Measurements from ENCODE around the gene FSTL5.

The FSTL5 gene

DNA sequence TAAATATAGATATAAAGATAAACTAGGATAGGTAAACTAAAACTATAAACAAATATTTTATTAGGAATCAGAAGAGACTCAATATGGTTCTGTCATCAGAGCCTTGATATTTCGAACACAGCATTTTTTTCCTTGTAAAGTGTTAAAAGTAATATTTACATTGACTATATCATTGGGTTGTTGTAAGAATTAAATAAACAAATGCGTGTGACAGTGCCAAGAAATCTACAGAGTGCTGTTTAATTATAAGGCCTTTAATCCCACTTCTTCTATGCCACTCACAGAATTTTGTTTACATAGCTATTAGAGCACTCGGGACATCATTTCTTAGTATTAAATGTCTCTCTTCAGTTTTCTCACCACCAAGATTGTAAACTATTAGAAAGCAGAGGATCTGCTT, 807.4 kb downstream of the FSTL5 start:
- no peak overlapping the region for H3K4me3 ChIP-seq (ENCODE audit: low read depth, low read length)
- TF ChIP-seq, protein P1, sequence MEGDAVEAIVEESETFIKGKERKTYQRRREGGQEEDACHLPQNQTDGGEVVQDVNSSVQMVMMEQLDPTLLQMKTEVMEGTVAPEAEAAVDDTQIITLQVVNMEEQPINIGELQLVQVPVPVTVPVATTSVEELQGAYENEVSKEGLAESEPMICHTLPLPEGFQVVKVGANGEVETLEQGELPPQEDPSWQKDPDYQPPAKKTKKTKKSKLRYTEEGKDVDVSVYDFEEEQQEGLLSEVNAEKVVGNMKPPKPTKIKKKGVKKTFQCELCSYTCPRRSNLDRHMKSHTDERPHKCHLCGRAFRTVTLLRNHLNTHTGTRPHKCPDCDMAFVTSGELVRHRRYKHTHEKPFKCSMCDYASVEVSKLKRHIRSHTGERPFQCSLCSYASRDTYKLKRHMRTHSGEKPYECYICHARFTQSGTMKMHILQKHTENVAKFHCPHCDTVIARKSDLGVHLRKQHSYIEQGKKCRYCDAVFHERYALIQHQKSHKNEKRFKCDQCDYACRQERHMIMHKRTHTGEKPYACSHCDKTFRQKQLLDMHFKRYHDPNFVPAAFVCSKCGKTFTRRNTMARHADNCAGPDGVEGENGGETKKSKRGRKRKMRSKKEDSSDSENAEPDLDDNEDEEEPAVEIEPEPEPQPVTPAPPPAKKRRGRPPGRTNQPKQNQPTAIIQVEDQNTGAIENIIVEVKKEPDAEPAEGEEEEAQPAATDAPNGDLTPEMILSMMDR (IDR thresholded peaks at IDR 0.05; ENCODE audit: low read depth, low read length, missing control alignments), result no peak
- no peak for DNase-seq (ENCODE audit: low read depth)
- in situ Hi-C loops (cut with HindIII; ENCODE audit: low sequenced_read_pairs), result no loop called here

DNA sequence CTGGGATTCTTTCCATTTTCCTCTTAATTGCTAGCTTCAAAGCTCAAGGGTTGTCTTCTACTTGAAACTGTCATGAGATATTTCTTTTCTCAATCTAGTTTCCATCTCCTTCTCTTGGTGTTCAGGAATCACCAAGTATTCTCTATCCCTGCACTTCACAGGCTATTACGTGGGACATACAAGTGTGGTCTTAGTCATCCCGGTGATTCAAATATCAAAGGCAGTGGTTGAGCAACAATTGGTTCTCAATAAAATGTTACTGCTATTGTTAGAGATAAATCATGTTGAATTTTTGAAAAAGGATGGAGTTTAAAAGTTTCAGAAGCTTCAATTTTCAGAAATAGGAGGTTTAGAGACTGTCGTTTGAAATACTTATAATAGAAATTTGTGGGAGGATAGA, 812.9 kb downstream of the FSTL5 start:
- in situ Hi-C loops (cut with HindIII; ENCODE audit: low sequenced_read_pairs), result no loop called here
- TF ChIP-seq, protein P1 (IDR thresholded peaks at IDR 0.05; ENCODE audit: low read depth, low read length, missing control alignments), result no peak
- H3K4me3 ChIP-seq (ENCODE audit: low read depth, low read length), result no peak overlapping the region
- no peak for DNase-seq (ENCODE audit: low read depth)

DNA sequence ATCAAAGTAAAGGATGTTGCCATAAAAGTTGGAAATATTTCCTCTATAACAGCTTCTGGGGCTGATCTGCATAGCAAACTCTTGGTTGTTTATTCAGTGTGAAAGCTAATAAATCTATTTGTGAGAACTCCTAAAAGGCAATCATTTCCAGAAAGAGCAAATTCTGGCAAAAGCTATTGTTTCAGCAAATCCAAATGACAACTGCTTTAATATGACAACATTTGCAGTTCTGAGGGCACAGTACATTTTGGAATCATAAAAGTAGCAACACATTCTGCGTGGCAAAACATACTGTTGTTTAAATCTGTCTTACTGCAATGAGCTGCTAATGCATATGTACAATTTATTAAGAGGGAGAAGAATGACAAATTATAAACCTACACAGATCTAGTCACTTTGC, 818.1 kb downstream of the FSTL5 start:
- H3K4me3 ChIP-seq (ENCODE audit: low read depth, low read length), result no peak overlapping the region
- DNase-seq (ENCODE audit: low read depth), result no peak
- in situ Hi-C loops (cut with HindIII; ENCODE audit: low sequenced_read_pairs), result no loop called here
- TF ChIP-seq, protein P1 (IDR thresholded peaks at IDR 0.05; ENCODE audit: low read depth, low read length, missing control alignments), result no peak

DNA sequence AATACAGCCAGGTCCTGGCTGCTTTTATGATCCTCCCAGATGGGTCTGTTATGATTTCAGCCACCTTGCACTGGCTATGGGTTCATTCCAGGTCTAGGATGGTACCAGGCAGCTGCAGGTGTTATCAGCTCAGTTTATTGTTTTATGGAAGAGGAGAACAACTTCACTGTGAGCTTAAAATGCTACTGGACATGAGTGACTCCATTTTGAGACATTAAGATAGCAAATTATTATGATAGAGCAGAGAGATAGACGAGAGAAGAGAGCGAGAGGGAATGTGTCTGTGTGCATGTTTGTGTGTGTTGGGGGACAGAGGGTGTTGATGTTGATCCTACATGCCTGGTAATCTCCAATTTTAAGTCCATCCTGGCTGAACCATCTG, 820.2 kb downstream of the FSTL5 start:
- in situ Hi-C loops (cut with HindIII; ENCODE audit: low sequenced_read_pairs), result no loop called here
- TF ChIP-seq, protein P1 (IDR thresholded peaks at IDR 0.05; ENCODE audit: low read depth, low read length, missing control alignments), result no peak
- no peak for DNase-seq (ENCODE audit: low read depth)
- H3K4me3 ChIP-seq (ENCODE audit: low read depth, low read length), result no peak overlapping the region

DNA sequence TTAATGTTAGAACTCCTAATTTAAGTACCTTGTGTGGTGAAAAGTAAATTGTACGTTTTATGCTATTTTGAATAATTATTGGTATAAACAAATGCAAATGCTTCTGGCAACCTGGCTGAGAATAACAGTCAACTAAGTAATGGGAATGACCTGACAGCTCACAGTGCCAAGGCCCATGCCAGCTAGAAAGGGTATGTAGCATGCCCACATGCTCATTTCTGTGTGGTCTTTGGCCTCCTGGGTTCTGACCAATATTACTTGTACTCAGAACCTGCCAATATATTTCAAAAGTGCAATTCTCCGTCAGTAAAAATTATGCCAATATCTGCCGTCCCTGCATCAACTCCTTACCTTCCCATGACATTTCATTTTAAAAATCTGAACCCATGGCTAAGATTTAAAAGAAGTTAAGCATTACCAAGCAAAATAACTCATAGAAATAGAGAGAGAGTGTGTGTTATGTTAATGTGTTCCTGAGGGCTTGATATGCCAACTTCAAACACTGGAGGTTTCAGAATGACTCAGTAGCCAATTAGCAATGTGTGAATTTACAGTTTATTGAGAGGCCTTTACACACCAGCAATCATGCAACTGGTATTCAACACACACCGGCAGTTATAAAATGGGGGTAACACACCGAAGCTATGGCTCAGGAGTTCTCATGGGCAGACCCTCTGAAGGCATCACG, 820.8 kb downstream of the FSTL5 start:
- H3K4me3 ChIP-seq (ENCODE audit: low read depth, low read length), result no peak overlapping the region
- TF ChIP-seq, protein P1 (IDR thresholded peaks at IDR 0.05; ENCODE audit: low read depth, low read length, missing control alignments), result no peak
- in situ Hi-C loops (cut with HindIII; ENCODE audit: low sequenced_read_pairs), result no loop called here
- no peak for DNase-seq (ENCODE audit: low read depth)

DNA sequence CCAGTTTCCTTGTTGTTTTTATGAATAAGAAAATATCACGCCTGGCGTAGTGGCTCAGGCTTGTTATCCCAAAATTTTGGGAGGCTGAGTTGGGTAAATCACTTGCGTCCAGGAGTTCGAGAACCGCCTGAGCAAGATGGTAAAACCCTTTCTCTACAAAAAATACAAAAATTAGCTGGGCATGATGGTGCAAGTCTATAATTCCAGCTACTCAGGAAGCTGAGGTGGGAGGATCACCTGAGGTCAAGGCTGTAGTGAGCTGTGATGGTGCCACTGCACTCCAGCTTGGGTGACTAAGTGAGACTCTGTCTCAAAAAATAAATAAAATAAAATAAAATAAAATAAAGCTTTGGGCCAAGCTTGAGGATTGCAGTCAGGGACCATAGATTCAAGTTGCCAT, 827.2 kb downstream of the FSTL5 start:
- TF ChIP-seq, protein P1 (IDR thresholded peaks at IDR 0.05; ENCODE audit: low read depth, low read length, missing control alignments), result no peak
- in situ Hi-C loops (cut with HindIII; ENCODE audit: low sequenced_read_pairs), result no loop called here
- DNase-seq (ENCODE audit: low read depth), result no peak
- no peak overlapping the region for H3K4me3 ChIP-seq (ENCODE audit: low read depth, low read length)
